ENCODE measurements around the gene WFDC10A.
"Not testable (repeated sequence)": the region's sequence is repeated elsewhere in the genome, so short reads cannot be mapped to it uniquely, and the experiment has no call there.

Gene WFDC10A

GRCh38 chr20:45647441-45648050 is 18.0 kb downstream of the WFDC10A start:
- no peak for DNase-seq (ENCODE audit: low read depth)

GRCh38 chr20:45649312-45649863 is 19.8 kb downstream of the WFDC10A start:
- no peak for DNase-seq (ENCODE audit: low read depth)

- not testable (repeated sequence) for DNase-seq (ENCODE audit: low read depth)
Observed at GRCh38 chr20:45651726-45652125, 22.2 kb downstream of the WFDC10A start.

- not testable (repeated sequence) for DNase-seq (ENCODE audit: low read depth)
Observed at GRCh38 chr20:45657038-45657437, 27.5 kb downstream of the WFDC10A start.

GRCh38 chr20:45670139-45670538 is 40.6 kb downstream of the WFDC10A start, which contains the start of gene WFDC11:
Gene WFDC11 (minus strand): TSS chr20:45670239. CDS start chr20:45650600, 19,639 bp downstream.
- DNase-seq (ENCODE audit: low read depth), result no peak

- DNase-seq (ENCODE audit: low read depth), result no peak
Observed at GRCh38 chr20:45672765-45673164, 43.2 kb downstream of the WFDC10A start.

- DNase-seq (ENCODE audit: low read depth), result no peak
Observed at GRCh38 chr20:45679650-45680049, 50.1 kb downstream of the WFDC10A start.

Measured in GM04503 (cell line).